Transverse colon (tissue), 4 donors: ENCODE measurements around the gene SH3BP5L.

Source experiments
- CTCF ChIP-seq, 5 experiments: fragments of 200-600 bp in 3 of 5; fragments of 450-650 bp in 2 of 5; sonication (generic) in 3 of 5; IDR thresholded peaks; 1 replicate in 2 of 5; 2 replicates in 3 of 5; pipeline ENCODE4 v1.5.1; 2016 to 2017; ENCODE audit warnings: antibody characterized with exemption in 5 of 5, inconsistent platforms in 3 of 5, mild to moderate bottlenecking in 2 of 5, moderate library complexity in 1 of 5
- EP300 ChIP-seq: sonication (generic); formaldehyde crosslinking; IDR thresholded peaks from one replicate; pipeline ENCODE4 v1.6.1; 2017; ENCODE audit warnings: antibody characterized with exemption, low read depth
- POLR2A ChIP-seq: fragments of 450-650 bp; IDR thresholded peaks from one replicate; pipeline ENCODE4 v1.6.1; 2016; ENCODE audit warnings: antibody characterized with exemption, mild to moderate bottlenecking, moderate library complexity
- POLR2AphosphoS5 ChIP-seq, 3 donors: sonication (generic); formaldehyde crosslinking; IDR thresholded peaks; one replicate each; pipeline ENCODE4 v1.6.1; 2016; ENCODE audit warnings: antibody characterized with exemption in 3 of 3

DNA sequence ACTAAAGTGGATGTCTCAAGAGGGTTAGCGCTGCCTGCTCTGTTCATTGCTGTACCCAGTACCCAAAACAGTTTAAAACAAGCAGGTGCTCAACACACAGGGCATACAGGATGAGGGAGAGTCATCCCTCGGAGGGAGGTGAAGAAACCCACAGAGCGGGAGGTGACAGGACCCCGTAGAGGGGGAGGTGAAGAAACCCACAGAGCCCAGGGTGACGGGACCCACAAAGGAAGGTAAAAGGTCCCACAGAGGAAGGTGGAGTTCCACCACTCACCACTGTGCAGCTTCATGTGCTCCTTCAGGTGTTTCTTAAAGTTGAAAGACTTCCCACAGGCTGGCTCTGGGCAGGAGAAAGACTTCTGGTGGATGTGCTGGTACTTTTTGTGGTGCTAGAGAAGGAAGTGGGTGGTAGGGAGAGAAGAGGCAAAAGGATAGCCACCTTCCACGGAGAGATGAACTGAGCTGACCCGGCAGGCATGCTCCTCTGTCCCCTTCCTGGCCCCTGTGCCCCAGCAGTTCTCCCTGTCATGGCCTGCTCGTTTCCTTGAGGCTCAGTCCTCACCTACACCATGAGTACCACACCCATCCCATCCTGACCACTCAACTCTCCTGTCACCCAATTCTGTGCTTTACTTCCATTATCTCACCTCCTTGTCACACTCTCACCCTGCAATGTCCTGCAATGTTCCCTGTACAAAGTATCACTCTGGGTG lies 28.1 kb upstream of the SH3BP5L start:
- TF ChIP-seq EP300 (no peak), POLR2A (no peak), CTCF (IDR thresholded peaks at IDR 0.05) (no peak), POLR2AphosphoS5 (IDR thresholded peaks at IDR 0.05) (no peak)
